ENCODE measurements around the gene GNAI2. TPM values are rescaled to one million over a fixed set of nuclear protein-coding genes. Genes with fewer than 3 reads are reported as not detected.
A peak's percentile ranks its signal among the peaks of the same experiment; 100 is the strongest.

Gene GNAI2
- total and polyA plus RNA-seq, 2 donors (not counting 3 experiments of a cell fraction or from before 2014, with no cell fraction given) = 767 to 1,875 TPM

DNA sequence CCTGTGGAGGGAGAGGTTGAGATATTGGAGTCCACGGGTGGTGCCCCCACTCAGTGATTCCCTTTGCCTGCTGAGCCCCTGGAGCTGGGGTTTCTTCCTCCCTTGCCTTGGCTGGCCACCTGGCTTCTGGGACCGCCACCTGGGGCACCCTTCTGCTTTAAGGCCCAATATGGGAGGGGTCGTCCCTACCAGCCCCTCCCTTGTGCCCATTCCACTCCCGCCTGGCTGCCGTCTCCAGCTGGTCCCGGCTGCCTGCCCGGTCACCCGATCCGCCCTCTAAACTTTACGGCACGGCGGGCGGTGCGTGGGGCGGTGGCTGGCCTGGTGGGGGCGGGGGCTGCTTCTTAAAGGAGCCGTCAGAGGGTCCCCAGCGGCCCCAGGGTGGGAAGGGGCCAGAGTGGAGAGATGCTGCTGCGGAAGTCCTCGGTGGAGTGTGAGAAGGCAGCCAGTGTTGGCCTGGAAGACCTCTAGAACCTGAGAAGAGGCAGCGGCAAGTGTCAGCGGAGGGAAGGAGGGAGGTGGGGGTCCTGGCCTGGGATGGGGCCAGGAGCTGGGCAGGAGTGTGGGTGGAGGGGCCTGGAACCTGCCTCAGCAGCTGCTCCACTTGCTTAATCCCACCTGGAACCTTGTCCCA, 31.4 kb downstream of the GNAI2 start:
- CTCF ChIA-PET = interaction anchor here (0.9 to 3.0 kb wide), 5 partner anchors 21 to 73 kb away, joined by 3 to 26 read pairs (median 6); no protein-coding TSS in a partner anchor
- FAIRE-seq (no peak), DNase-seq (ENCODE audit: low read depth, low spot score) (no peak)
- H3K79me2 ChIP-seq (ENCODE audit: control insufficient read depth, insufficient read depth, low read length) = no peaks in the 10 kb centered on the region
- H3K27ac ChIP-seq (ENCODE audit: insufficient read depth, low read depth, low read length) = no peak overlapping the region
- no peaks in the 10 kb centered on the region for H3K36me3 ChIP-seq (ENCODE audit: control insufficient read depth in 2 of 2, extremely low read depth in 1 of 2, insufficient read depth in 2 of 2, low read length in 2 of 2)
- no TSS peak for BruUV-seq (replicated peaks)
- H3K27me3 ChIP-seq (ENCODE audit: control insufficient read depth in 2 of 2, insufficient read depth in 2 of 2, low read length in 2 of 2) = peaks cover 3 to 6% of the 10 kb centered on the region in 2 experiments
- H3K9ac ChIP-seq (replicated peaks; ENCODE audit: extremely low read depth, insufficient read depth, low read length) = no peak overlapping the region
- no peak overlapping the region for H3K4me2 ChIP-seq (ENCODE audit: insufficient read depth, low read length)
- intact Hi-C loops (cut with micrococcal nuclease) = loop anchor here (10.0 kb wide), 1 partner anchor 143 kb away; no protein-coding TSS in a partner anchor
- H3K4me3 ChIP-seq (replicated peaks in 1 of 3; ENCODE audit: insufficient read depth in 1 of 3, low read depth in 1 of 3, low read length in 3 of 3) = no peak overlapping the region
- H3K9me3 ChIP-seq (replicated peaks; ENCODE audit: control insufficient read depth, insufficient read depth, low read length) = no peaks in the 10 kb centered on the region
- no peaks in the 10 kb centered on the region for H3K4me1 ChIP-seq (ENCODE audit: control insufficient read depth, extremely low read depth, insufficient read depth, low read length)
- H2AFZ ChIP-seq (ENCODE audit: low read depth, low read length) = no peak overlapping the region
- dilution Hi-C loops (cut with MboI; ENCODE audit: extremely low pct_ligation_motif_present, low sequenced_read_pairs) = no loop called here
- POLR2A ChIA-PET = interaction anchor here (1.0 to 1.1 kb wide), 2 partner anchors 32 to 34 kb away, joined by 5 read pairs; no protein-coding TSS in a partner anchor
- H3K9me1 ChIP-seq (replicated peaks; ENCODE audit: control insufficient read depth, extremely low read depth, insufficient read depth, low read length) = no peaks in the 10 kb centered on the region
- H4K20me1 ChIP-seq (replicated peaks; ENCODE audit: control insufficient read depth, extremely low read depth, insufficient read depth, low read length) = no peaks in the 10 kb centered on the region
- TF ChIP-seq MYC (IDR thresholded peaks at IDR 0.05; ENCODE audit: low read depth, low read length) (no peak), POLR2AphosphoS5 (IDR thresholded peaks at IDR 0.05; ENCODE audit: insufficient read depth, low read depth, low read length) (no peak), FOS (IDR thresholded peaks at IDR 0.05; ENCODE audit: borderline replicate concordance, insufficient read depth, low read length) (no peak)

DNA sequence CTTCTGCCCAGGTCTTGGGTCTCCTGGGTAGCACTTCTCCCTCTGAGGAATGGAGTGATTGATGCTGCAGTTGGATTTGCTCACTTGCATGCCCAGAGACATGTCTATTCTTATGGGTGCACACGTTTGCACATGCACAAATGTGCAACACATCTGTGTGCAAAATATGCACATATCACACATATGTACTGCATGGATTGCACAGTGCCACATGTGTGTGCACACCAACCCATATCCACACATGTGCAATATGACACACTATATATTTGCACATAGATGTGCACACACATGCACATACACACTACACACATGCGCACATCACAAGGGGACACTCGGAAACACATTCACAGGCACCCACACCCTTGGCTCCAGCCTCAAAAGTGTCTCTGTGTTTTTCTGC, 32.3 kb downstream of the GNAI2 start:
- intact Hi-C loops (cut with micrococcal nuclease) (loop anchor here (10.0 kb wide), 1 partner anchor 143 kb away; no protein-coding TSS in a partner anchor), dilution Hi-C loops (cut with MboI; ENCODE audit: extremely low pct_ligation_motif_present, low sequenced_read_pairs) (no loop called here)
- POLR2A ChIA-PET = no interaction called here
- DNase-seq (ENCODE audit: low read depth, low spot score) (no peak), FAIRE-seq (no peak)
- Histone ChIP-seq H3K4me1 (ENCODE audit: control insufficient read depth, extremely low read depth, insufficient read depth, low read length) (peaks cover 2% of the 10 kb centered on the region), H3K9ac (replicated peaks; ENCODE audit: extremely low read depth, insufficient read depth, low read length) (no peak overlapping the region), H4K20me1 (replicated peaks; ENCODE audit: control insufficient read depth, extremely low read depth, insufficient read depth, low read length) (no peaks in the 10 kb centered on the region), H3K79me2 (ENCODE audit: control insufficient read depth, insufficient read depth, low read length) (no peaks in the 10 kb centered on the region), H2AFZ (ENCODE audit: low read depth, low read length) (no peak overlapping the region), H3K4me3 (replicated peaks in 1 of 3; ENCODE audit: insufficient read depth in 1 of 3, low read depth in 1 of 3, low read length in 3 of 3) (no peak overlapping the region), H3K4me2 (ENCODE audit: insufficient read depth, low read length) (no peak overlapping the region), H3K9me1 (replicated peaks; ENCODE audit: control insufficient read depth, extremely low read depth, insufficient read depth, low read length) (no peaks in the 10 kb centered on the region), H3K9me3 (replicated peaks; ENCODE audit: control insufficient read depth, insufficient read depth, low read length) (no peaks in the 10 kb centered on the region), H3K36me3 (ENCODE audit: control insufficient read depth in 2 of 2, extremely low read depth in 1 of 2, insufficient read depth in 2 of 2, low read length in 2 of 2) (no peaks in the 10 kb centered on the region), H3K27me3 (ENCODE audit: control insufficient read depth in 2 of 2, insufficient read depth in 2 of 2, low read length in 2 of 2) (peaks cover 5 to 6% of the 10 kb centered on the region in 2 experiments), H3K27ac (ENCODE audit: insufficient read depth, low read depth, low read length) (no peak overlapping the region)
- no TSS peak for BruUV-seq (replicated peaks)
- CTCF ChIA-PET = interaction anchor here (0.9 to 3.0 kb wide), 2 partner anchors 41 to 74 kb away, joined by 3 to 26 read pairs; no protein-coding TSS in a partner anchor
- TF ChIP-seq EZH2 (IDR thresholded peaks at IDR 0.05; ENCODE audit: borderline replicate concordance, low read depth, low read length, severe bottlenecking) = peak; percentile 29
- no peak for TF ChIP-seq GATA2 (IDR thresholded peaks at IDR 0.05; ENCODE audit: insufficient read depth, insufficient read length, low read depth, low read length)

Data from endothelial cell of umbilical vein (primary cell).